ENCODE data around the gene STIMATE.

DNA sequence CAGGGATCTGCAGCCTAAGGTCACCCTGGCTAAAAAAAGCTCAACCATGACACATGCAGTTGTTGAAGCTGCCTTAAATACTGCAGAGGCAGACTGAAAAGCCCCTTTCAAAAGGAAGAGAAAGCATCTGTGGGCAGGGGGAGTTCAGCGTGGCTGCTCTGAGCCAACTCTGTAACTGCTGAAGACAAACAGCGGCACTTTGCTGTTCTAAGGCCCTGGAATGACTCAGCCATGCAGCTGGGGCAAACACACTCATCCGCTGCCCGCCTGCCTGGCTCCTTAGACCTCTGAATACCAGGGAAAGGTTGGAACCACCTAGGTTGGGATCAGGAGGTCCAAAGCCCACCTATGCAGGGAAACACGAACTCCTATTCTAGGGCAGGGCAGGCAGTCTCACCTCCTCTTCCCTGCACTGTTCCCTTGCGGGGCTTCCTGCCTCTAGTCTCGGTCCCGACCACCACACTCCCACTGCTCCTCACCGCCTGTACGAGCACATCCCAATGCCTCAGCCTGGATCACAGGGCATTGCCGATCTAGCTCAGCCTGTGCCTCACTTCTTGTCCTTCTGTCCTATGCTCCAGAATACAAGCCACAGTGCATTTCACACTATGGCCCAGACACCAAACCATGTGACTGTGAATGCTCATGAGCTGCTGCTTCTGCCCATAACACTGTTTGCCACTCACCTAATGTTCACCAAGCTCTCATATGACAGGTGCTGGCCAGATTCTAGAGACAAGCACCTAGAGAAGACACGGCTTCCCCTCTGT is 56.0 kb downstream of the STIMATE start:
- TF ChIP-seq, protein P1, sequence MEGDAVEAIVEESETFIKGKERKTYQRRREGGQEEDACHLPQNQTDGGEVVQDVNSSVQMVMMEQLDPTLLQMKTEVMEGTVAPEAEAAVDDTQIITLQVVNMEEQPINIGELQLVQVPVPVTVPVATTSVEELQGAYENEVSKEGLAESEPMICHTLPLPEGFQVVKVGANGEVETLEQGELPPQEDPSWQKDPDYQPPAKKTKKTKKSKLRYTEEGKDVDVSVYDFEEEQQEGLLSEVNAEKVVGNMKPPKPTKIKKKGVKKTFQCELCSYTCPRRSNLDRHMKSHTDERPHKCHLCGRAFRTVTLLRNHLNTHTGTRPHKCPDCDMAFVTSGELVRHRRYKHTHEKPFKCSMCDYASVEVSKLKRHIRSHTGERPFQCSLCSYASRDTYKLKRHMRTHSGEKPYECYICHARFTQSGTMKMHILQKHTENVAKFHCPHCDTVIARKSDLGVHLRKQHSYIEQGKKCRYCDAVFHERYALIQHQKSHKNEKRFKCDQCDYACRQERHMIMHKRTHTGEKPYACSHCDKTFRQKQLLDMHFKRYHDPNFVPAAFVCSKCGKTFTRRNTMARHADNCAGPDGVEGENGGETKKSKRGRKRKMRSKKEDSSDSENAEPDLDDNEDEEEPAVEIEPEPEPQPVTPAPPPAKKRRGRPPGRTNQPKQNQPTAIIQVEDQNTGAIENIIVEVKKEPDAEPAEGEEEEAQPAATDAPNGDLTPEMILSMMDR (IDR thresholded peaks at IDR 0.05), result no peak
- TF ChIP-seq POLR2AphosphoS5 (IDR thresholded peaks at IDR 0.05; ENCODE audit: low read depth, low read length) (no peak), TCF7L2 (IDR thresholded peaks at IDR 0.05; ENCODE audit: low read depth, low read length) (no peak), SIN3A (IDR thresholded peaks at IDR 0.05; ENCODE audit: borderline replicate concordance, insufficient read depth, low read depth, low read length) (no peak)
- TF ChIP-seq, protein P2, sequence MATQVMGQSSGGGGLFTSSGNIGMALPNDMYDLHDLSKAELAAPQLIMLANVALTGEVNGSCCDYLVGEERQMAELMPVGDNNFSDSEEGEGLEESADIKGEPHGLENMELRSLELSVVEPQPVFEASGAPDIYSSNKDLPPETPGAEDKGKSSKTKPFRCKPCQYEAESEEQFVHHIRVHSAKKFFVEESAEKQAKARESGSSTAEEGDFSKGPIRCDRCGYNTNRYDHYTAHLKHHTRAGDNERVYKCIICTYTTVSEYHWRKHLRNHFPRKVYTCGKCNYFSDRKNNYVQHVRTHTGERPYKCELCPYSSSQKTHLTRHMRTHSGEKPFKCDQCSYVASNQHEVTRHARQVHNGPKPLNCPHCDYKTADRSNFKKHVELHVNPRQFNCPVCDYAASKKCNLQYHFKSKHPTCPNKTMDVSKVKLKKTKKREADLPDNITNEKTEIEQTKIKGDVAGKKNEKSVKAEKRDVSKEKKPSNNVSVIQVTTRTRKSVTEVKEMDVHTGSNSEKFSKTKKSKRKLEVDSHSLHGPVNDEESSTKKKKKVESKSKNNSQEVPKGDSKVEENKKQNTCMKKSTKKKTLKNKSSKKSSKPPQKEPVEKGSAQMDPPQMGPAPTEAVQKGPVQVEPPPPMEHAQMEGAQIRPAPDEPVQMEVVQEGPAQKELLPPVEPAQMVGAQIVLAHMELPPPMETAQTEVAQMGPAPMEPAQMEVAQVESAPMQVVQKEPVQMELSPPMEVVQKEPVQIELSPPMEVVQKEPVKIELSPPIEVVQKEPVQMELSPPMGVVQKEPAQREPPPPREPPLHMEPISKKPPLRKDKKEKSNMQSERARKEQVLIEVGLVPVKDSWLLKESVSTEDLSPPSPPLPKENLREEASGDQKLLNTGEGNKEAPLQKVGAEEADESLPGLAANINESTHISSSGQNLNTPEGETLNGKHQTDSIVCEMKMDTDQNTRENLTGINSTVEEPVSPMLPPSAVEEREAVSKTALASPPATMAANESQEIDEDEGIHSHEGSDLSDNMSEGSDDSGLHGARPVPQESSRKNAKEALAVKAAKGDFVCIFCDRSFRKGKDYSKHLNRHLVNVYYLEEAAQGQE (IDR thresholded peaks at IDR 0.05; ENCODE audit: insufficient read depth in 1 of 2, low read depth in 2 of 2, low read length in 1 of 2), result no peak

Measured in Panc1 (cell line).